ENCODE results near the gene NDFIP2.
"Not testable (repeated sequence)": the region's sequence is repeated elsewhere in the genome, so short reads cannot be mapped to it uniquely, and the experiment has no call there.

Gene NDFIP2

DNA sequence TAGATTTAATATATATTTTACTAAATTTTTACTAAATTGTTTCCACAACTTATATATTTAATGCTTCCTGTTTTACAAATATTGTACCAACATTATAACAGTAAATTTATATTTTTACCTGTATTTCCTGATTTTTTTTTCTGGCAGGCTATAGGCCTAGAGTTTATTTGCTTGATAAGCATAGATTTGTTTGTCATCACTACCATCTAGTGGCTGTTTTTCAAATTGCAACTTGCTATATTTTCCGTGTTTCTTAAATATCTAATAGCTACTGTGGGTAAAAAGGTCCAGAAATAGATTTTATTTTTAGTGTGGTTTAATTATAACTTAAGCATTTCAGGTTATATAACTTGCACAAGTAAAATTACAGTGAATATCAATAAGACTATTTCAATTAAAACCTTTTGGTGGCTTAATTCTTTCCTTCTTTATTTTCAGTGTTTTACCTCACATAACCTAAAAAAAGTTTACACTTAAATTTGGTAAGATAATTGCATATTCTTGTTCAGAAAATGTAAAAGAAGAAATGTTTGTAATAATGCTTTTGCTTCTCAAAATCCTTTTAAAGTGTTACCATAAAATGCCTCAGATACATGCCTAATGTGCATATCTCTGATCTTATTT lies 60.6 kb downstream of the NDFIP2 start:
- DNase-seq = no peak

DNA sequence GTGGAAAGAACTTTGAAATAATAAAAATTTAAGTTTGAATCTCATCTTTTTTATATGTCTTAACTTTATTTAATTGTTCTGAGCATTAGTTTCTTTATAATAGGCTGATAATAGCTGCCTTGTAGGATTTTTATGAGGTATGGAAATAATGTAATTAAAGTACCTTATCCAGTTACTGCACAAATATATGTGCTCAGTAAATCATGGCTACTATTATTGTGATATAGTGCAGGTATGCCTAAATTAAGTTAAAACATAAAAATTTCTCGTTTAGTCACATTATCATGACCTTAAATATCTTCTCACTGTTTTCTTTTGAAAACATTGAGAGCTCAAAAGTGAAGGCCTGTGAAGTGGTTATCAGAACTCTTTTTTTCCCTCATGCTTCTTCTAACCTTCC lies 62.9 kb downstream of the NDFIP2 start:
- no peak for DNase-seq

DNA sequence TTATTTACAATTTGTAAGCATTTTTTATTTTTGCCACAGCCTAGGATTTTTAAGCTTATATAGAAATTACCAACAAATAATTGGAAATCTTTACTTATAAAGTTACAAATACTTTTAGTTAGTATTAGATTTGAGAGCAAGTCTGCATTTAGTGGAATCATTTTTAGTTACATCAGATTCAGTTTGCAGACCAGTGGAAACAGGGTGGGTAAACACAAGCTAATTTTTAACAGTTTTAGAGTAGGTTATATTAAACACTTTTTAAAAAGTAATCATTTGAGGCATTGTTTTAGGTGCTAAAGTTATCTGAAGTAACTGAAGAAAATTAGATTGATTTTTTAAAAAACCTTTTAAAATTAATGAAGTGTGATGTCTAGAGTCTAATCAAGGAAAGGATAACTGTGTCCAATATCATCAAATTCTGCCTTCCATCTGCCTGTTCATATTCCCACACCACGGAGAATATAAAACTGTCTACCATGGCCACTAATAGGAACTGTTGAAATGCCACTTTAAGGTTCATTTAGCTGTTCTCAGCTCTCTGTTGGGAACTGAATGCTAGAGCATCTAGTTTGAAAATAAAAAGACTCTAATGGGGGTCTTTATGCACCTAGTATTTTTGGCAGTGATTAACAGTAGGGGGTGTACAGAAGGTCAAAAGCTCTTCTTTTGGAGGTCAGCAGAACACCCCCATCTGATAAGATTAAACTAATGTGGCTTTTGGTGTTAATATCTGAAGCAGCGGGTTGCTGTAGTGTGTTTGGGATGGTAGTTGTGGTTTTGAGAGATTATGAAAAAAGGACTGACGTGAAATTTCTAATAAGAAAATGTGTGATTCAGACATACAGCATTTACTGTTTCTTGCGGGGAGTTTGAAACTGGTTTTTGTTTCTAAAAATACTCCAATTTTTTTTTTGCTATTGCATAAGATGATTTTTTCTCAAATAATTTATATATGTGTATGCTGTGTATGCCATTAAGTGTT lies 66.5 kb downstream of the NDFIP2 start:
- no peak for DNase-seq

DNA sequence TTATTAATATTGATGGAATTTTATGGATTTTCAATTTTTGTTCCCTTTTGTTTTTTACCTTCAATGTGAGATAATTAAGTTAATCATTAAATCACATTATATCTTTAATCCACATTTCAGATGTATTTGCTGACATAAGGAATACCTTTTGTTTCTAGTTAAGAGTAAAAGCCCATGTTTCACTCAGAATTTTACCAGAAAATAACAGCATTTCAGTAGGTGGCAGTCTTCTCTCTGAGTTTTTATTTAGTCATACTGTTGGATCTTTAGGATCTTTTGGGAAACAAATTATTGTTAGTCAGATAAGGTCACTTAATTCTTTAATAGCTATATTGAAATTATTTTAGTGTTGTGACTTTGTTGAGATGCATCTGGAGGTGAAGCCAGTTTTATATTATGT lies 67.9 kb downstream of the NDFIP2 start:
- DNase-seq = no peak

DNA sequence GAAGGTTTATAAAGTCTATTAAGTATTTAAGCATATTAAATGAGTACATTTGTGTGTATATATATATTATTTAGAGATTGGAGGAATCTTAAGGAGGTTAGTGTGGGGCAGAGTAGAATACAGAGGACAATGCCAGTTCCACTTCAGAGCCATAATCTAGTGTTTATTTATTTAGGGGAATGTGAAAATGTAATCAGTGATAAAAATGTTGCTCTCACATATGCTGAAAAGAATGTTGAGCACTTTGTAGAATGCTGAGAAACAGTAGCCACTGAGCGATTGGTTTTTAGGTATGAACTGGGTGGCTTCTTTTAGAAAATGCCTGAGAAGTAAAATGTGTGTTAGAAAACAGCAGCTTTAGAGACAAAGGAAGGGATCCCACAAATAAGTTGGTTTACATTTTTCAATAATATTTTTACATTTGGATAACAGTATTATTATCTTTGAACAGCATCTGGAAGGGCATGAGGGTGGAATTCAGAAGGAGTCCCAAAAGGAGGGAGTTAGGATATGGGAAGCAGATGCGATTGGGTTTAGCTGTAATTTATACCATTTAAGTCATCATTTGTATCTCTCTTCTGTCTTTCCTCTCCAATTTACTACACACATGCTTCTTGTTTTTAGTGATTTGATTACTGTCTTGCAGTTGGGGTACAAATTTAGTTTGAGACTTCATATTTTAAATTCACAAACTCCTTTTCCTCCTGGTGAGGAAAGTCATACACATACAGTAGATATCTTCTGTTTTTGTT lies 68.6 kb downstream of the NDFIP2 start:
- DNase-seq = no peak

DNA sequence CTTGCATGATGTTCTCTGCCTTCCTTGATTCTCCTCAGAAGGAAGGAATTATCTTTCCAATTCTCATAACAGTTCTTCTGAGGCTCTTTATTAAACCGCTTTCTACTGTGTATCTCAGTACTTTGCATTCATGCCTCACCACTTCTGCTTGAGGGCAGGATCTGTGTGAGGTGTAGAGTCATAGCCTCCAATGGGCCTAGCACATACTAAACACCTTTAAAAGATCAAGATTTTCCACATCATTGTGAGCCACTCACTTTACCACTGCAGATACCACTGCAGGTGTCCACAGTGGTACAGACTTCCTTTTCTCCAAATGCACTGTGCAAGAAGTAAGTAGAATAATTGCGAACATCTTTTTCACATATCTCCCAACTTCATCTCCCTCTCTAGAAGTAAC lies 76.7 kb downstream of the NDFIP2 start:
- no peak for DNase-seq

DNA sequence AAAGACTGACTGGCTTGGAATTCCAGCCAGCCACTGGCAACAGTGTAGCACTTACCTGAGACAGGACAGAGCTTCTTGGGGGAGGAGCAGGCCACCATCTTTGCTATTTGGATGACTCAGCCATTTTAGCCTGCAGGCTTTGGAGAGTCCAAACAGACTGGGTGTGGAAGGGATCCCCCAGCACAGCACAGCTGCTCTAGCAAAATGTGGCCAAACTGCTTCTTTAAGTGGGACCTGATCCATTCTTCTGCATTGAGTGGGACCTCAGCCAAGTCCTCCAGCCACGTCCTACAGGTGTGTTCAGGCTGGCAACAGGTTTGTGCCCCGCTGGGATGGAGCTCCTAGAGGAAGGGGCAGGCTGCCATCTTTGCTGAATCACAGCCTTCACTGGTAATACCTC lies 80.0 kb downstream of the NDFIP2 start:
- no peak for DNase-seq

DNA sequence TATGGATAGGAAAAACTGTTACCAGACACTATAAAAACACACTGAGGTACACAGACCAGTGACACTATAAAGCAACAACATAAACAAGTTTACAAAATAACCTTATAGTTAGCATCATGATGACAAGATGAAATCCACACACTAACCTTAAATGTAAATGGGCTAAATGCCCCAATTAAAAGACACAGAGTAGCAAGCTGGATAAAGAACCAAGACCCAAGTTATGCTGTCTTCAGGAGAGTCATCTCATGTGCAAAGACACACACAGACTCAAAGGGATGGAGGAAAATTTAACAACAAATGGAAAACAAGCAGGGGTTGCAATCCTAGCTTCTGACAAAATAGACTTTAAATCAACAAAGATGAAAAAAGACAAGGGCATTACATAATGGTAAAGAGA lies 81.6 kb downstream of the NDFIP2 start:
- no peak for DNase-seq

DNA sequence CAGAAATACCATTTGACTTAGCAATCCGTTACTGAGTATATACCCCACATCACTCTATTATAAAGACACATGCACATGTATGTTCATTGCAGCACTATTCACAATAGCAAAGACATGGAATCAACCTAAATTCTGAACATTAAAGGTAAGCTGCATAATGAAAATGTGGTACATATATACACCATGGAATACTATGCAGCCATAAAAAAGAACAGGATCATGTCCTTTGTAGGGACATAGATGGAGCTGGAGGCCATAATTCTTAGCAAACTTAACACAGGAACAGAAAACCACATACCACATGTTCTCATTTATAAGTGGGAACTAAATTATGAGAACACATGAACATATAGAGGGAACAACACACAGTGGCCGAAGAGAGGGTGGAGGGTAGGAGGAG lies 85.2 kb downstream of the NDFIP2 start:
- no peak for DNase-seq

DNA sequence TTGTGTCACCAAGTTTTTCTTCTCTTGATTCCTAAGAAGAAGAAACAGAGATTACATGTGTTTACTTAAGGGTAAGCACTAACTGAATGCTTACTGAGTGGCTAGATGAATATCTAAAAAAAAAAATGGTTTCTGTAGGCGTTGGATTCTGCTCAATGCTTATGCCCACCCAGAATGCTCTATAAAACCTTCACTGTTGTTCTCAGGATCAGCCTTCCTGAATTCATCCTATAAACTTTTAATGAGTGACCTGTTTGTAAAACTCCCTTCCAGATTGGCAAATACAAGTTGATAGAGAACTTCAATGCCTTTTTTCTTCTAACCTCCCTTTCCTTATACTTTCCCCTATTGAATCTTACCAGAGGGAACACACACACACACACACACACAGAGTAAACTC lies 90.2 kb downstream of the NDFIP2 start:
- no peak for DNase-seq

DNA sequence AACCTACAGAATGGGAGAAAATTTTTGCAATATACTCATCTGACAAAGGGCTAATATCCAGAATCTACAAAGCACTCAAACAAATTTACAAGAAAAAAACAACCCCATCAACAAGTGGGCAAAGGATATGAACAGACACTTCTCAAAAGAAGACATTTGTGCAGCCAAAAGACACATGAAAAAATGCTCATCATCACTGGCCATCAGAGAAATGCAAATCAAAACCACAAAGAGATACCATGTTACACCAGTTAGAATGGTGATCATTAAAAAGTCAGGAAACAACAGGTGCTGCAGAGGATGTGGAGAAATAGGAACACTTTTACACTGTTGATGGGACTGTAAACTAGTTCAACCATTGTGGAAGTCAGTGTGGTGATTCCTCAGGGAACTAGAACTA lies 92.9 kb downstream of the NDFIP2 start:
- DNase-seq = not testable (repeated sequence)

DNA sequence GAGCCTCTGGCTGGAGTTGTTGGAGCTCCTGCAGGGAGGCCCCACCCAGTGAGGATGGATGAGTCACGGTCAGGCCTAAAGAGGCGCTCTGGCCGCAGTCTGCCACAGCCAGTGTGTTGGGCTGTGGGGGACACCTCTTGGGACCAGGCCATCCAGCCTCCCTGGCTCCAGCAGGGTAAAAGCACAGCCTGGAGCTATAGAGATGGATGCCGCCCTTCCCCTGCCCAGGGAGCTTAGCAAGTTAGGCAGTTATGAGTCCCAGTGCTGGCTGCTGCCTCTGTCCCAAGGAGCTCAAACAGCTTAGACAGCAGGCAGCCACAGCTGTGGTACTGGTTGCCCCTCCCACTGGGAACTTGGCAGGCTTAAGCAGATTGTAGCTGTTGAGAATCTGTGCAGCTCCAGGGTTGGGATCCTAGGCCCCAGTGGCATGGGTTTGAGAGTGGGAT lies 100.9 kb downstream of the NDFIP2 start:
- no peak for DNase-seq

DNA sequence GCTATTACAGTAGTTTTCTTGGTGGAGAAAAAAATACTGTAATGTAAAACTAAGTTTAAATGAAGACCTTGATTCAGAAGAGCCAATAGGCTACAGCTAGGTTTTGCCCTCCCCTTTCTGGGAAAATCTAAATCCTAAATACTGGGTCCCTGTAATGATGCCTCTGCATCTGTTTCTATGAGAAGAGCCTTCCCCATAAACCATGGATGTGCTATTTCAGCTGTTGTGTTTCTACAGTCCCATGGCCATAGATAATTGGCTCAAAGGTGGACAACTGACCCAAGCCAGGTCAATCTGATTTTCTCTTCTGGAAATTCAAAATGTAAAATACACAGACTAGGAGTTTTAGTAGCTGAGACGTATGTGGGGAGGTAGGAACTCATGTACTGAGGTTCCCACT lies 101.9 kb downstream of the NDFIP2 start:
- no peak for DNase-seq

DNA sequence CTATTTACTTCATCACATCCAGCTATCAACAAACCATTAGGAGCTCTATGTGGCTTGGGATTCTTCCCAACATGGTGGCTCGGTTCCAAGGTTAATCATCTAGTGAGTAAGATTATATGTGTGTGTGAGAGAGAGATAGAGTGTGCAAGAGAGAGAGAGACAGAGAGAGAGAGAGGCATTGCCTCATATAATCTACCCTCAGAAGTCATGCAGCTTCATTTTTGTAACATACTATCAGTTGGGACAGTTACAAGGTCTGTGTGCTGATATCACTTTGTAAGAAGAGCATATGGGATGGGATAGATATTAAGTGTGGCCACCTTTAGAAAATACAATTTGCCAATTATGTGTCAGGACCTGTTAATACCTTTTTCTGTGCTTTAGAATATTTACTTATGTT lies 104.1 kb downstream of the NDFIP2 start:
- no peak for DNase-seq

DNA sequence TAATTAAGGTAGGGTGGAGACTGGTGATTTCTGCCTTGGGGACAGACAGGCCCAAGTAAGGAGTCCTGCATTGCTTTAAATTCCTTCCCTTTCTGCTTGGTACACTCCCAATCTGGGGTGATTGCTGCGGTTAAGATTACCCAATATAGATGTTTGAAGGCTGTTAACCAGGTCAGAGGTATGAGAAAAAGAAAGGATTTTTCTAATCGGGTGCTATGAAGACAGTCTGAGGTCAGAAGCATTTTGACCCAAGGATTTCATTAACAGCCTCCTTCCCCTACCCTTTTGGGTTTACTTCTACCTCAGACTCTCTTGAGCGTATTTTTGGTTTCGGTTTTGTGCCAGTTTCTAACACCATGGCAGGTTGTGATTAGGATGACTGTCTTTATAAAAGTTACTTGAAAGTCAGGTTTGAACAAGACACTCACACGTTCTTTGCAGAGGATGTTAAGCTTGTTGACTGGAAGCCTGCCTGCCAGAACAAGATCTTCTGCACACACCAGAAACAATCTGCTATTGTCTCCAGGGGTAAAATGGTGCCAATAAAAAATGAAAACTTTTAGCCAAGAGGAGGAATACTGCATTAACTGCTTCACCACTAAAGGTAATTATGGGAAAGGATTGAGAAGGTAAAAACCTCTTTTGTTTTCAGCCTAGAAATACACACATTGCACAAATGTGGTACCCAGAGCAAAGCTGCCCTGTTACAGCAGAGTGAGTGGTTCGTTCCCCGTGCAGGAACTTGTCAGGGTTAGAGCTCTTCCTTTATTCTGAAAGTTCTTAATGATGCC lies 108.8 kb downstream of the NDFIP2 start:
- DNase-seq = no peak

DNA sequence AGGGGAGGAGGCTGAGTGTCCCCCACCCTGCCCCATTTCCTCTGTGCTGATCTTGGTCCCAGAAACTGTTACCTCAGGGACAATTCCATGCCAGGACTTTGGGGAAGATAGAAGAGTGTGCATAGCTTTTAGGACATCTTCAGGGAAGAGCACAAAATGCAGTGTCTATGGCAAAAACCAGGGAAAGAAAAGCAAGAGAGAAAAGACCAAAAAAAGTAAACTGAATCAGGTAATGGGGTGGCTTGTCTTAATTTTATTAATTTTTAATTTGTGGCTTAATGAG lies 109.4 kb downstream of the NDFIP2 start:
- no peak for DNase-seq

DNA sequence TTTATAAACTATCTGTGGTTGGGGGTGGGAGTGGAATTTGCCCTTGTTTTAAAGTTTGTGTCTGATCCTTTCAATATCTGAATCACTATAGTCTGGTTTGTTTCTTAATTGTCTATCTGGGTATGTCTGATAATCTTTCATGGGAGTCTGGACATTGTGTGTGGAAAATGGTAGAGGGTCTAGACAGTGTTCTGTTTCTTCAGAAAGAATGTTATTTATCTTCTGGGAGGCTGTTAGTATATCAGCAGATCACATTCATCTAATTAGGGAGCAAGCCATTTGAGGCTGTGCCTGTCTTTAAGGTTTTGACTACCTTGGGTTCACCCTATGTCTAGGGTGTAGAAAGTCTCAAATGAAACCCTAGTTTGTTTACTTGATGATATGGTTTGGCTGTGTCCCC lies 110.5 kb downstream of the NDFIP2 start:
- no peak for DNase-seq

DNA sequence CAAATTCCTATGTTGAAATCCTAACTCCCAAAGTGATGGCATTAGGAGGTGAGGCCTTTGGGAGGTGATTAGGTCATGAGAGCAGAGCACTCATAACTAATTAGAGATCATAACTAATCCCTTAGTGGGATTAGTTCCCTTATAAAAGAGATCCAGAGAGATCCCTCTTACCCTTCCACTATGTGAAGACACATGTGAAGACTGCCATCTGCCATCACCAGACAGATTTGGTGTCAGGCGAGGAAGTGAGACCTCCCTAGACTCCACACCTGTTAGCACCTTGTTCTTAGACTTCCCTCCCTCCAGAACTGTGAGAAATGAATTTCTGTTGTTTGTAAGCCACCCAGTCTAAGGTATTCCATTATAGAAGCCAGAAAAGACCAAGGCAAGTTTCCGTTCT lies 112.2 kb downstream of the NDFIP2 start:
- no peak for DNase-seq

DNA sequence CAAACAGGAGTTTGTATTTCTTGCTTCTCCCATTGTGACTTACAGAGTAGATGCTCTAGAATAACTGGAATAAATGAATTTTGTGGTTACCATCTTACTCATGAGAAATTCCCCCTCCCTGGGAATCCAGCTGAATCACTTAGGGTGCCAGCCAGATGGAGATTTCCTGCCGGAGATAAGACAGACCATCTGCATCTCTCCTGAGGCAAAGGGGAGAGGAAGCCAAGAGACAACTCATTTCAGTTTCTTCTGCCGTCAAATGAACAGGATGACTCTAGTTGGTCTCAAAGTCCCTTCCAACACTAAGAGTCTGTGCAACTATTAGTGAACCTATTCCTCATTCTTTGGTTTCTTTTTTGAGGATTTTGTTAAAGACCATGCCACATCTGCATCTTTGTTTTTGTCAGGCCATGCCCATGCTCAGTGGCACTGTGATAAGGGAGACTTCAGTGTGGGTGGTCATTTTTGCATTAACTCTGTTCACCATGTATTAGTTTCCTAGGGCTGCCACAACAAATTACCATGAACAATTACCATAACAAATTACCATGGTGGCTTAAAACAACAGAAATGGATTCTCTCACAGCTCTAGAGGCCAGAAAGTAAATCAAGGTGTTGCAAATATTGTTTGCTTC lies 112.8 kb downstream of the NDFIP2 start:
- DNase-seq = no peak

DNA sequence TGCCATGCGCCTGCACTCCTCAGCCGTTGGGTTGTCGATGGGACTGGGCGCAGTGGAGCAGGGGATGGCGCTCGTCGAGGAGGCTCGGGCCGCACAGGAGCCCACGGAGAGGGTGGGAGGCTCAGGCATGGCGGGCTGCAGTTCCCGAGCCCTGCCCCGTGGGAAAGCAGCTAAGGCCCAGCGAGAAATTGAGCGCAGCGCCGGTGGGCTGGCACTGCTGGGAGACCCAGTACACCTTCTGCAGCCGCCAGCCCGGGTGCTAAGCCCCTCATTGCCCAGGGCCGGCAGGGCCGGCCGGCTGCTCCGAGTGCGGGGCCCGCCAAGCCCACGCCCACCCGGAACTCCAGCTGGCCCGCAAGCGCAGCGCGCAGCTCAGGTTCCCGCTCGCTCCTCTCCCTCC lies 119.2 kb downstream of the NDFIP2 start:
- not testable (repeated sequence) for DNase-seq

DNA sequence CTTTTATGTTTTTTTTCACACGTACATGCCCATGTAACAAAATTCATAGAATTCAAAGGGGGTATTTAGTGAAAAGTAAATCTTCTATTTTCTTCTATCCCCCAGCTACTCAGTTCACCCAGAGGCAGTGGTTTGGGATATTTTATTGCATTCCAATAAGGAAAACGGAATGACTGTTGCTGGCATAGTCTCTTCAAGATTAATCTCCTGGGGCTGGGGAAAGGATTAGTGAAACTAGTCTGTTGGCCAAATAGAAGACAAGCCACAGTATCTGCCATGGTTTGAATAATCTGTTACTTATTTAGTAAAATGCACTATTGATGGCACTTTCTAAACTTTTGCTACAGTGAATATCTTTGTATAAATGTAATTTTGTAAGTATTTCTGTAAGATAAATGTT lies 122.0 kb downstream of the NDFIP2 start:
- DNase-seq = no peak

DNA sequence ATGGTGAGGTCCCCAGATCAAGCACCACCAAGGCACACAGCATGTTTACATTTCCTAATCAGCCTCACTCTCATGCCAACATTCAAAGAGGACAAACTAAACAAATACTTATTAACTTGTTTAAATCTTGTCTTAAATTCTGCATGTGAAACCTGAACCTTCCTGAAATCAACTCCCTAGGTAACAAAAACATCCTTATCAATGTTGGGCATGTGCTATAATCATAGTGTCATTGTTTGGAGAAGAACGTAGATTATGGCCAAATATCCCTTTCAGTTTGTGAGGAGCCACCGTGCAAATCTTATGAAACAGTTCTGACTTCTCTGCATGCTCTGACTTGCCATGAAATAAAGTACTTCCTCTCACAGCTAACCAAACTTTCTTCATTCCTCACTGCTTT lies 123.8 kb downstream of the NDFIP2 start:
- DNase-seq = no peak

Data from stimulated activated CD8-positive, alpha-beta memory T cell treated with anti-CD3 and anti-CD28 coated beads, Interleukin-4, amount 100 ng/mL, for 48 hours (primary cell).